ENCODE data around the gene TLN1.

The TLN1 gene

DNA sequence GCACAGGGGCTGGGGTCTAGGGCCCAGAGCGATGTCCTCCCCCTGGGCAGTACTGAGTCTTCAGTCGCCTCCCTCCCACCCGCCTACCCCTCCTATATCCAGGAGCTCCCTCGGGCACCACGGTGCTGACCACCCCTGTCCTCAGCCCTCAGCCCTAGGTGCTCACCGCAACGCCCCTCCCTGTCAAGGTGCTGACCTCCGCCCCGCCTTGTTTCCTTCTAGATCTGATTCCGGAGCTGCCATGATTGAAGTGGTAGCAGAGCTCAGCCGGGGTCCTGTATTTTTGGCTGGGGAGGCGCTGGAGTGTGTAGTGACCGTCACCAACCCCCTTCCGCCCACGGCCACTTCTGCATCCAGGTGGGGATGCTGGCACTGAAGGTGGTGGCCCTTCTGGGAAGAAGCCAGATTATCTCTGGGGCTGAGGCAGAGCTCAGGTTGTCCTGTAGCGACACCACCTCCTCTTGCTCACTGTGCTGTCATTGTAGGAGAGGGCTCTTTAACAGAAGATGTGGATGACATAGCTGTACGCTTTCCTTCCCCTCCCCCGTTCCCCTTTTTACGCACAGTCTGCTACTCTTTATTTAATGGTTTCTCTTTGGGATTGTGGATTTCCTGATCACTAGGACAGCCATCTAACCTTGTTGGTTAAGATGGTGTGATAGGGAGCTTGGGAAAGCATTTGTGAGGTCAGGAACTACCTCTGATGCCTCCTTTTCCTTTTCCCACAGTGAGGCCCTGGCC, 17.7 kb upstream of the TLN1 start:
- peak; percentile 67 for ATAC-seq (ENCODE audit: low read depth)
- Histone ChIP-seq H3K27me3 (ENCODE audit: insufficient read depth, poor library complexity, severe bottlenecking) (no peaks in the 10 kb centered on the region), H3K36me3 (ENCODE audit: low read depth) (peaks cover 58% of the 10 kb centered on the region), H3K9me3 (ENCODE audit: severe bottlenecking) (no peaks in the 10 kb centered on the region), H3K4me1 (ENCODE audit: insufficient read depth, poor library complexity, severe bottlenecking) (peaks cover 7% of the 10 kb centered on the region), H3K4me3 (ENCODE audit: severe bottlenecking) (peak overlapping the region; percentile 98), H3K27ac (ENCODE audit: poor library complexity, severe bottlenecking) (peak overlapping the region; percentile 77)
- peak; percentile 19 for TF ChIP-seq CTCF (IDR thresholded peaks at IDR 0.05; ENCODE audit: poor library complexity, severe bottlenecking)
- no peak for DNase-seq (ENCODE audit: low spot score)

DNA sequence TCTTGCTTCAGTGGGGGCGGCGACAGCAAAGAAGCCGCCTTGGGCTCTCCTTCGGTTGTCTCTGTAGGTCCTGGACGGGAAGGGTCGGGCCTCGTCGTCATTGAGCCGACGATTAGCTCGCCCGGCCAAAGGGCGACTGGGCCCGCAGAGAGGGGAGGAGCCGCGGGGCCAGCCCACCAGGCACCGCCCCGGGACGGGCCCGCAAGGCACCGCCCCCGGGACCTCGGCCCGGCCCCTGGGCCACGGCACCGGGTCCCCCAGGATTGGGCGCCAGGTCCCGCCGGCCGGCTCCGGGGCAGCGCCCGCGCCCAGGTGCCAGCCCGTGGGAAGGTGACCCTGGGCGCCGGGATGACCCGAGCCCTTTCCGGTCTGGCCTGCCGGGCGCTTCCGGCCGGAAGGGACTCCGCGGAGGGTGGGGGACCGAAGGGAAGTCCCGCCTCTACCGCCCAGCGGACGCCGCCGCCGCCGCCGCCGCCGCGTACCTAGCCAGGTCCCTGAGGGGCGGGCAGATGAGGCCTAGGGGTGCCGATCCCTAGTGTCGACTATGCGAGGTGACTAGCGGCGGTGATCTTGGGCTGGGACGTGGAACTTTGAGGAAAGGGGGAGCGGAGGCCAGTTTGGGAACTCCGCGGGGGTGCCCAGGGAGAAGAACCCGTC, 17.0 kb upstream of the TLN1 start, which contains the start of the genes GBA2 and RGP1:
Gene GBA2 (minus strand): TSS at position 371 of the 657 bp plus-strand sequence. CDS start 524 bp downstream, outside the sequence.
Gene RGP1 (plus strand): TSS at position 430 of the 657 bp plus-strand sequence. CDS start 469 bp downstream, outside the sequence.
- Histone ChIP-seq H3K27ac (ENCODE audit: poor library complexity, severe bottlenecking) (peak within 1 kb of the TSS; percentile 77), H3K4me1 (ENCODE audit: insufficient read depth, poor library complexity, severe bottlenecking) (peaks cover 7% of the 10 kb centered on the region), H3K9me3 (ENCODE audit: severe bottlenecking) (no peaks in the 10 kb centered on the region), H3K36me3 (ENCODE audit: low read depth) (peaks cover 65% of the 10 kb centered on the region), H3K27me3 (ENCODE audit: insufficient read depth, poor library complexity, severe bottlenecking) (no peaks in the 10 kb centered on the region), H3K4me3 (ENCODE audit: severe bottlenecking) (peak within 1 kb of the TSS; percentile 98)
- DNase-seq (ENCODE audit: low spot score) (no peak), ATAC-seq (ENCODE audit: low read depth) (peak; percentile 79)
- TF ChIP-seq CTCF (IDR thresholded peaks at IDR 0.05; ENCODE audit: poor library complexity, severe bottlenecking), result no peak

DNA sequence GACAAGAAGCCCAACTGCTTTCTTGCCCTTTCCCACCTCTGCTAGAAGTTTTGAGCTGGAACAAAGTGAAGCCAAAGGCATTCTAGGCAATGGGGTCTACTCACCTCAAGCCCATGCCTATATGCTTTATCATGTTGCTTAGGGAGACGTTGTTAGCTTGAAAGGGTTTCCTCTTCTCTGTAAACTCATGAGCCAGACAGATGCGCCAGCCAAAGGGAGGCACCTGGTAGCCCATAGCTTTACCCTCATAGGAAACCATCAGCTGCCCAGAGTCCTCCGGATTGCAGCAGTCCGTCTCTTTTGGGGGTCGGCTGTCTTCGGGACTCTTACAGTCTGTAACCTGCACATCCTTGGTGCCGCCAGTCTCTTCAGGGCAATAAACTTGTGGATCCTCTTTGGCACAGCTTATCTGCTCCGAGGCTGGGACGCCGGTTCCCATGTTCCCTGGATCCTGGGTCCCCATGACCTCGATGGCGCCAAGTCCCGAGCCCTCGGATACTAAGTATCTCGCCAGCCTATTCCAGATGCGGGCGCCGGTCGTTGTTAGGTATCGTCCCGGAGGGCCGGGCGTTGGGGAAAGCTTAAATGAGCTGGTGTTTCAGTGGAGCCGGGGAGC, 16.4 kb upstream of the TLN1 start:
- Histone ChIP-seq H3K4me3 (ENCODE audit: severe bottlenecking) (peak overlapping the region; percentile 98), H3K4me1 (ENCODE audit: insufficient read depth, poor library complexity, severe bottlenecking) (peaks cover 7% of the 10 kb centered on the region), H3K9me3 (ENCODE audit: severe bottlenecking) (no peaks in the 10 kb centered on the region), H3K27me3 (ENCODE audit: insufficient read depth, poor library complexity, severe bottlenecking) (no peaks in the 10 kb centered on the region), H3K36me3 (ENCODE audit: low read depth) (peaks cover 67% of the 10 kb centered on the region), H3K27ac (ENCODE audit: poor library complexity, severe bottlenecking) (peak overlapping the region; percentile 77)
- ATAC-seq (ENCODE audit: low read depth) (peak; percentile 3; the same call in 2 of the 3 replicates), DNase-seq (ENCODE audit: low spot score) (no peak)
- TF ChIP-seq CTCF (IDR thresholded peaks at IDR 0.05; ENCODE audit: poor library complexity, severe bottlenecking), result no peak

GRCh38 chr9:35746583-35746982, 14.6 kb upstream of the TLN1 start:
- Histone ChIP-seq H3K36me3 (ENCODE audit: low read depth) (peaks cover 69% of the 10 kb centered on the region), H3K4me1 (ENCODE audit: insufficient read depth, poor library complexity, severe bottlenecking) (peaks cover 7% of the 10 kb centered on the region), H3K9me3 (ENCODE audit: severe bottlenecking) (no peaks in the 10 kb centered on the region), H3K4me3 (ENCODE audit: severe bottlenecking) (peak overlapping the region; percentile 98), H3K27me3 (ENCODE audit: insufficient read depth, poor library complexity, severe bottlenecking) (no peaks in the 10 kb centered on the region), H3K27ac (ENCODE audit: poor library complexity, severe bottlenecking) (no peak overlapping the region)
- TF ChIP-seq CTCF (IDR thresholded peaks at IDR 0.05; ENCODE audit: poor library complexity, severe bottlenecking), result no peak
- peak; percentile 19; the same call in 1 of the 3 replicates for ATAC-seq (ENCODE audit: low read depth)
- DNase-seq (ENCODE audit: low spot score), result no peak

Data from RWPE2 (cell line).